Measurements from ENCODE around the gene MAP3K19.
"Not testable (repeated sequence)": the region's sequence is repeated elsewhere in the genome, so short reads cannot be mapped to it uniquely, and the experiment has no call there.

MAP3K19 gene

DNA sequence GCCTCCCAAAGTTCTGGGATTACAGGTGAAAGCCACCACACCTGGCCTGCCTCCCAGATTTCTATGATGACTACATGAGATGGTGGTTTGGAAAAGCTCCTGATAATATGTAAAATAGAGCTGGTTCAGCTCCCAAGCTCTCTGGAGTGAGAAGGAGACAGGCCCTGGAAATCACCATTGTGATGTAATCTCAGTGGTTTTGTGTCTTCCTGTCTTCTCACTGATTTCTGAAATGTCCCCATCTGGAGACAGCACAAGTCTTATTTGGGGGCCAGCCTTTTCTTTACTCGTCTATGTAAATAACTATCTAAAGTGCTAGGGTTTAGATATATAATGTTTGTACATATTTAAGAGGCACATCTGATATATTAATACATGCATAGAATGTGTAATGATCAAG lies 64.6 kb downstream of the MAP3K19 start:
- no peak for DNase-seq

DNA sequence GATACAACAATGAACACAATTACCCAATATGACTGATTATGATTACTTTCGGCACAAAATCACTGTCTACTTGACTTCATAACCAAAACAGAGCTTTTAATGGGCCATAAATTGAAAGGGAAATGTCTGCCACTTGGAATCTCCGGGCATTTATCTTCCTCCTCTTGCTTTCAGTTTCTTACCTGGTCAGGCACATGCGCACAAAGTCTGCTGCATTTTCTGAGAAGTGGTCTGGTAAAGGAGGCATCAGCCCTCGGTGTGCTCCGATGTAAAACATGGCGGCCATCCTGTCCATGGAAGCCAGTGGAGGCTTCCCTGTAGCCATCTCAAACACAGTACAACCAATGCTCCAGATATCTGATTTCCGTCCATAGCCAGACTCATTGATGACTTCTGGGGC lies 66.6 kb downstream of the MAP3K19 start:
- no peak for DNase-seq

DNA sequence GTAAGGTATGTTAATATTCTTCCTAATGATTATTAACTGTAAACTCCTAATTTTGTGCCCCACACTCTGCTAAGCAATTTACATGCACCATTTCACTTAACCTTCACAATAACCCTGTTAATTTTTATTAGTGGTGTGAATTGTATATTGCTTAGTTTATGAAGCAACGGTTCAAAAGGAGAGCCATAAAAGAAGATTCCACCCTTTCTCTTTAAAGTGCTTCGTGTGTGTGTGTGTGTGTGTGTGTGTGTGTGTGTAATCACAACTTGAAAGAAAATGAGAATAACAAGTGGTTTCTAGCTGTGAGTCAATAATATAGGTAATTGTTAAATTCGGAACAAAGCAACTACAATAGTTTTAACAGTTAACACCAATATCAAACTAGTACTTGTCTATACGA lies 68.0 kb downstream of the MAP3K19 start:
- DNase-seq, result no peak

DNA sequence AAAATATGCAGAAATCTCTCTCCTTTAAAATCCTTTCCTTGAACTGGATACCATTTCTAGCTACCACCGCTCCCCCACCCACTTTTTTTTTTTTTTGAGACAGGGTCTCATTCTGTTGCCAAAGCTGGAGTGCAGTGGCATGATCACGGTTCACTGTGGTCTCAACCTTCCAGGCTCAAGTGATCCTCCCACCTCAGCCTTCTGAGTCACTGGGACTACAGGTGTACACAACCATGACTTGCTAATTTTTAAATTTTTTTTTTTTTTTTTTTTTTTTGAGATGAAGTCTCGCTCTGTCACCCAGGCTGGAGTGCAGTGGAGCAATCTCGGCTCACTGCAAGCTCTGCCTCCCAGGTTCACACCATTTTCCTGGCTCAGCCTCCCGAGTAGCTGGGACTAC lies 70.1 kb downstream of the MAP3K19 start:
- not testable (repeated sequence) for DNase-seq

DNA sequence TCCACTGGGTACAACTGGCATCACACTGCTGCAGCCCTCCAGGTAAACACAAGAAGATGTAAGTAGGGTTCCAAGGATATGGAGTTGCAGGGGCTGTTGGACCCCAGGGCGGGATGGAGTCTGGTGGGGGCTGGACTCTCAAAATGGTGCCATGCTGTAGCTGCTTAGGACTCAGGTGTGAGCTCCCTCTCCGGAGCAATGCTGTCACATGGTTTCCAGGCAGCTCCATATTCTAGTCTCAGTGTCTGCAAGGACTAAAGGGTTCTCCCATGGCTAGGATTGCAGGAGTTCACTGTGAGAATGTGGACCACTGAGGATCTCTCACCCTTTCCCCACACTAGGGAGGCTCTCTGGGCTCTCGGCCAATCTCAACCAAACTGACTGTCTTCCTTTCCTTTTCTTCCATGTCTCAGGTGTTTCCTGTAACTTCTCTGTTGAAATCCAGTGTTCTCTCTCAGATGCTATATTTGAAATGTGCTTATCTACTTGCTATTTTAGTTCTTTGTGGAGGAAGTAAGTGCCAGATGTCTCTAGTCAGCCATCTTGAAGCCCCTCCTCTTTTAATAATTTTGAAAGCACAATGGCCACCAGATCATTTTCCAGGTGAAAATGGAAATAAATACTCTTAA lies 71.1 kb downstream of the MAP3K19 start:
- DNase-seq, result no peak

DNA sequence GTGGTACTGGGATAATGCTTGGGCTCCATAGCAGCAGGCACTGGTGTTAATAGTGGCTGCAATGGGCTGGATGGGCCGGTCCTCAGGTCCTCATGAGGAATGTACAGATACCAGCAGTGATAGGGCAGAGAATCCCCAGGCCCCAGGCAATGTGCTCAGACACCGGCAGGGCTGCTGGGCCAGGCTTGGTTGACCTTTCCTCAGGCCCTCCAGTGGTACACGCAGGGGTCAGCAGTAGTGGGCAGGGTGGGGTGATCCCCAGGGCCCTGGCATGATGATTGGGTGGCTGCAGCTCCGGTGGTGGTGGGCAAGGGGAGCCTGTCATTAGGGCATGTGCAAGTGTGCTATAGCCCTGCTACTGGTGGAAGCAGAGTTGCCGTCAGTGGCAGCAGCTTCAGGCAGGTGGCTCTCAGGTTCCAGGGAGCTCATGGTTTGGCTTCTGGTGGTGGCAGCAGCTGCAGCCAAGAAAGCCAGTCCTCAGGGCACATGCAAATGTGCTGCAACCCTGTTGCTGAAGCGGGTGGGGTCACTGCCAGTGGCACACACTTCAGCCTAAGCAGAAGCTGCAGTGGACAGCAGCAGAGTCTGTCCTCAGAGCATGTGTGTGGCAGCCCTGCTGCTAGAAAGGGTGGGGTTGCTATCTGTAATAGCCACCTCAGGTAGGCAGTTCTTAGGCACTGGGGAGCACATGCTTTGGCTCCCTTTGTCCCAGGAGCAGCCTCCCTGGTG lies 71.8 kb downstream of the MAP3K19 start:
- no peak for DNase-seq

DNA sequence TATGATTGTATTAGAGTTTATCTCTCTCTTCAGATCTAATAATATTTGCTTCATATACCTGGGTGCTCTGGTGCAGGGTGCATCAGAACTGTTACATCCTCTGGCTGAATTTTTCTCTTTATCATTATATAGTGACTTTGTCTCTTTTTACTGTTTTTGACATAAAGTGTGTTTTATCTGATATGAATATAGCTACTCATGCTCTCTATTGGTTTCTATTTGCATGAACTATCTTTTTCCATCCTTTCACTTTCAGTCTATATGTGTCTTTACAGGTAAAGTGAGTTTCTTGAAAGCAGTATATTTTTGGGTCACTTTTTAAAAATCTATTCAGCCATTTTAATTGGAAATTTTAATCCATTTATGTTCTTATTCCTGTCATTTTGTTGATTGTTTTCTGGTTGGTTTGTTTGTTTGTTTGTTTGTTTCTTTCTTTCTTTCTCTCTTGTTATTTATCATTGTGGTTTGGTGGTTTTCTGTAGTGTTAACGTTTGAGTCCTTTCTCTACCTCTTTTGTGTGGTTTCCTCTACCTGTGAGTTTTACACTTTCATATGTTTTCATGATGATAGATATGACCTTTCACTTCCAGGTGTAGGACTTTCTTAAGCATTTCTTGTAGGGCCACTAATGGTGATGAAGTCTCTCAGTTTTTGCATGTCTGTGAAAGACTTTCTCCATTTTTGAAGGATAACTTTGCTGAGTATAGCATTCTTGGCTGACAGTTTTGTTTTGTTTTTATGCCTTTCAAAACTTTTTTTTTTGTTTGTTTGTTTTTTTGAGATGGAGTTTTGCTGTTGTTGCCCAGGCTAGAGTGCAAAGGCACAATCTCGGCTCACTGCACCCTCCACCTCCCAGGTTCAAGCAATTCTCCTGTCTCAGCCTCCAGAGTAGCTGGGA lies 73.8 kb downstream of the MAP3K19 start:
- no peak for DNase-seq

DNA sequence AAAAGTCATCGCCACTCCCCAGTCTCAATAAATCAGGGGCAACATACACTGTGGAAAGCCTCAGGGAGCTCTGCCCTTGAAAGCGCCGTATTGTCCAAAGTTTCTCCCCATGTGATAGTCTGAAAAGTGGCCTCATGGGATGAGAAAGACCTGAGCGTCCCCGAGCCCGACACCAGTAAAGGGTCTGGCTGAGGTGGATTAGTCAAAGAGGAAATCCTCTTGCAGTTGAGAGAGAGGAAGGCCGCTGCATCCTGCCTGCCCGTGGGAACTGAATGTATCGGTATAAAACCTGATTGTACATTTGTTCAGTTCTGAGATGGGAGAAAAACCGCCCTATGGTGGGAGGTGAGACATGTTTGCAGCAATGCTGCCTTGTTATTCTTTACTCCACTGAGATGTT lies 80.1 kb downstream of the MAP3K19 start:
- DNase-seq, result not testable (repeated sequence)

DNA sequence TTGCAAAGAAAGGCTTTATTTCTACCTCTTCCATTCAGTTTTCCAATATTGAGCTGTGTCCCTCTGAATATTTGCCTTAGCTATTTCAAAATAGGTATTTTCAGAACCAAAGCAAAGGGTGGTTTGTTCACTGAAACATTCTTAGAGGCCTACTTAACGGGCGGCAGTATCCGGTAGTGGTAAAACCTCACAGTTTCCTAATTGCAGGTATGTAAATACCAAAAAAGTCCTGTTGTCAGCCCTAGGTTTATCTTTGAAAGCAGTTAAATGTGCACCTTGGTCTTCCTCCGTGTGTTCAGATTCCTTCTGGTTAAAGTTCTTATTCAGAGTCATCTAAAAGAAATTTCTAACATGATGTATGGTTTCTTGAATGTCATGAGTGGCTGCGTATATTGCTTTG lies 89.8 kb downstream of the MAP3K19 start:
- DNase-seq, result no peak

DNA sequence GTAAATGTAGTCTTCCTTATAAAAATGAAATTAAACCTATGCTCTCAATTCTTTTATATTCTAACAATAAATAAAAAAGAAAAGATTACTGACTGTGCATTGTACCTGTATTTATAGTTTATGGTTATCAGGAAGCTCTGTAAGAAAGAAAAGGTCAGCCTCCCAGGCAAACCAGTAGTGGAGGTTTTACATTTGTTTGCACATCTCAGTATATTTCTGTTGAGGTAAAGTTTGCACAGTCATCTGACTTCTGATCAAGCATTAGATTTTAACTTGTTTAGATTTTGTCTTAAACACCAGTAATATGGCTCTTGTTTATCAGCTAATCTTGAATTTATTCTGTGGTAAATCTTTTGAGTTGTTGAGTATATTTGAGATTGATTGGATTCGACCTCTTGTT lies 91.5 kb downstream of the MAP3K19 start:
- no peak for DNase-seq

DNA sequence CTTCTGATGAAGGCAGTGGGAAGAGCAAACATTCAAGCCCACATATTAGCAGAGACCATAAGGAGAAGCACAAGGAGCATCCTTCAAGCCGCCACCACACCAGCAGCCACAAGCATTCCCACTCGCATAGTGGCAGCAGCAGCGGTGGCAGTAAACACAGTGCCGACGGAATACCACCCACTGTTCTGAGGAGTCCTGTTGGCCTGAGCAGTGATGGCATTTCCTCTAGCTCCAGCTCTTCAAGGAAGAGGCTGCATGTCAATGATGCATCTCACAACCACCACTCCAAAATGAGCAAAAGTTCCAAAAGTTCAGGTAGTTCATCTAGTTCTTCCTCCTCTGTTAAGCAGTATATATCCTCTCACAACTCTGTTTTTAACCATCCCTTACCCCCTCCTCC lies 93.2 kb downstream of the MAP3K19 start:
- no peak for DNase-seq

DNA sequence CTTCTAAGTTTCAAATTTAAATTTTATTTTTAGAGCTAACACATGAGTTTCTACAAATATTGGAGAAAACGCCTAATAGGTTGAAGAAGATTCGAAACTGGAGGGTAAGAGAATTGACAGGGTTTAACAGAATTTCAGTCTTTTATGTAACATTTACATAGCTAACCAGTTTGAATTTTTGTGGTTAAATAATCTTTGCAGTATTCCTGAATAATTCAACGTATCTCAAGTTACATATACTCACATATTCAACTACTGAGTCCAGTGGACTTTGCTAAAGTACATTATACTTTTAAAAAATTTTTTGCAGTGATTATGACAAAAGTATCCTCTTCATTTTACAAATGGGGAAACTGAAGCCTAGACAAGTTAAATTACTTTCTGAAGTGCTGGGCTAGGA lies 94.6 kb downstream of the MAP3K19 start:
- no peak for DNase-seq

DNA sequence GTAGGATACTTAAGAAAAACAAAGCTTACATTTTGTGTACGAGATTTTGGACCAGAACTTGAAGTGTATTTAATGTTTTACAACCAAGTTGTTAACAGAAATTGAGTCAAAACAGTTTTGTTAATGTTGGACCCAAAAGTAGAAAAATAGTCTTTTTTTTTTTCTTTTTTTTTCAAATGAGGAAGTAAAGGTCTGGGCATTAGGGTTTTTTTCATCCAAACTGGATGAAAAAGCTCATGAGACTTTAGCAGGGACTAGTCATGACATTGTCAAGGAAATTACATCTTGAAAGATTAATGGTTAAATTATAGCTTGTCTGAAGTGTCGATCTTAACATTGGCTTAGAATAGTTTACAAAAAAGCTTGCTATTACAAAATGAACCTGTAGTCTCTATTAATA lies 96.4 kb downstream of the MAP3K19 start:
- DNase-seq, result no peak

DNA sequence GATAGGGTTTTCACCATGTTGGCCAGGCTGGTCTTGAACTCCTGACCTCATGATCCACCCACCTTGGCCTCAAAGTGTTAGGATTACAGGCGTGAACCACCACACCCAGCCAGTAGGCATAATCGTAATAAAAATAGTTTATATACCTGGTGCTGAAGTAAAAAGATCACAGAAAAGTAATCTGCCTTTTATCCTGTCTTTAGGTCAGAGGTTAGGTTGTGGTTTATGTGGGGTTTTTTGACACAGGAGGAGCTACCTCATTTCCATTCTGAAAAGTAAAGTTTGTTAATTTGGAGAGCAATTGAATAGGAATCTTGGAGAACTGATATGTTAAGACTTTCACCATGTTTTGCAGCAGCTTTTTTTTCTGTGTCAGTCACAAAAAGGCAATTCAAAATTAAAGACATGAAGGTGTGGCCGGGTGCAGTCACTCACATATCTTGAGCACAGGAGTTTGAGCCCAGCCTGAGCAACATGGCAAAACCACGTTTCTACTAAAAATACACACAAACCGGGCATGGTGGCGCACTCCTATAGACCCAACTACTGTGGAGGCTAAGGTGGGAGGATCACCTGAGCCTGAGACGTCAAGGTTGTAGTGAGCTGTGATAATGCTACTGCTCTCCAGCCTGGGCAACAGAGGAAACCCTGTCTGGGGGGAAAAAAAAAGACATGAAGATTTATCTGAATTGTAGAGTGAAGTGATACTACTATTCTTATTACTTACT lies 97.1 kb downstream of the MAP3K19 start:
- no peak for DNase-seq

DNA sequence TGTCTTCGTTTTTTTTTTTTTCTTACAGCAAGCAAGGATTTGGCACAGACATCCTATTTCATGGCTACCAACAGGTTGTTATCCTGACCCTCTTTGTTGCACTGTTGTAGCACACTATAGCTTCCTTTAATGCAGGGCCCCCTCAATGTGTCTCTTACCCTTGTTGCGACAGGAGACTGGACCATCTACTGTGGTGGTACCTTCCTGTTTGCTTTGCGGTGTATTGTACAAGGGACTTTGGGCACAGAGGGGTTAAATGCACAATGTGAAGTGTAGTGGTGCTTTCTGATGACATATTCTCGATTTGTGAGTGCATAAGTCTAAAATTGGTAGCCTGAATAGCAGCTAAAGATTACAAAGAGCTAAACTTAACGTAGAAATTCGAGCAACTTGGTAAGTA lies 101.2 kb downstream of the MAP3K19 start:
- DNase-seq, result no peak

DNA sequence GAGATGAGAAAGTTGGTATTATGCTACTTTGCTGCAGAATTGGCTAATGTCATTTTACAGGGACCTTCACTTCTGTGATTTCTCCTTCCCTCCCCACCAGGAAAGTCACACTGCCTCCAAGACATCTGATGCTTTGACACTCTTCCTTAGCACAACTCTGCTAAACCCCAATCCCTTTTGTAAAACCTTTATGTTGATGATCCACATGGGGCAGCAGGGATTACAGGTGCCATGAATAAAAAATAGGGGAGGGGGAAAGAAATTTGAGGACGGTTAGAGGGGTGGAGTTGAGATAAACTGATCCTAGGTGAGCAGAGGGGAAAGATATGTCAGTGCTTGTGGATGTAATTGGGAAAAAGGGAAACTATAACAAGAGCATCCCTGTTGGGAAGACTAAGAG lies 102.3 kb downstream of the MAP3K19 start:
- no peak for DNase-seq

DNA sequence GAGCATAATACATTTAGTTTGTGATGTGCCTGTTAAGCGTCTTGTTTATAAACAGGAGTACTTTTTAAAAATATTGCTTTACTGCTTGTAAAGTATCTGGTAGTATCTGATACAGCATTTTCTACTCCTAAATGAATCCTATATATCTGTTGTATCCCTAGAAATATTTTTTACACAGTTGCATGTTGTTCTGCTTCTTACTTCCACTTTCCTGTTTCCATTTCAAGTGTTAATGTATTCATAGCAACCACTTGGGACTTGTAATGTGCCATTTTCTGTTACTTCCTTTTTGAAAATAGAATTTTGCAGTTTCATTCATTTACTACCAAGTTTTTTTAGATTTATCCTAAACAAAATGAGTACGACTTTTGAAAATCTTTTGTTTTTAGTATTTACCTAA lies 103.7 kb downstream of the MAP3K19 start:
- no peak for DNase-seq

DNA sequence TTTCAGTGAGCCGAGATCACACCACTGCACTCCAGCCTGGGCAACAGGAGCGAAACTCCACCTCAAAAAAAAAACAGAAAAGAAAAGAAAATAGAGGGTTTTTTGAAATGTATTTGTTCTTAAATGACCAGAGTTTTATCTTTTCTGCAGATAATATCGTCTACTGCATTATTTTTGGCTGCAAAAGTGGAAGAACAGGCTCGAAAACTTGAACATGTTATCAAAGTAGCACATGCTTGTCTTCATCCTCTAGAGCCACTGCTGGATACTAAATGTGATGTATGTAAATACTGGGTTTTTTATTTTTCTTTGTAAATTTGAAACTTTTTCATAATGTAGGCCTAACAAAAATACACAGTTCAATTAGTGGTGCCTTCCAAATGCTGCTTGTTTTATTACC lies 110.6 kb downstream of the MAP3K19 start:
- DNase-seq, result no peak

DNA sequence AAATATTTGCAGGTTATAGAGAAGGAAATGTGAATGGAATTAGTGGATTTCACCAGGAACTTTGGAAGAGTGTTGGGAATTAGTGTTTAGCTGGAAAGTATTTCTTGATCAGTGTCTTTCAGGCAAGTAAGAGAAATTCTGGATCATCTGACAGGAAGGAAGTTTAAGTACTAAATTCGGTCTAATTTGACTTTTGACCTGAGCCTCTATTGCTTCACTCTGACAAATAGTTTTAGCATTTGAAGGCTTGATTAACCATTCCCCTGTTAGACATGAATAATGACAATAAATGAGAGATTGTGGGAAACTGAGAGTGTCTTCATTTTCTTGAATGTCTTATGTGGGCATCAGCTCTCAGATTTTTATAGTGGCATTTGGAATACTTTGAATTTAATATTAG lies 112.6 kb downstream of the MAP3K19 start:
- DNase-seq, result no peak

DNA sequence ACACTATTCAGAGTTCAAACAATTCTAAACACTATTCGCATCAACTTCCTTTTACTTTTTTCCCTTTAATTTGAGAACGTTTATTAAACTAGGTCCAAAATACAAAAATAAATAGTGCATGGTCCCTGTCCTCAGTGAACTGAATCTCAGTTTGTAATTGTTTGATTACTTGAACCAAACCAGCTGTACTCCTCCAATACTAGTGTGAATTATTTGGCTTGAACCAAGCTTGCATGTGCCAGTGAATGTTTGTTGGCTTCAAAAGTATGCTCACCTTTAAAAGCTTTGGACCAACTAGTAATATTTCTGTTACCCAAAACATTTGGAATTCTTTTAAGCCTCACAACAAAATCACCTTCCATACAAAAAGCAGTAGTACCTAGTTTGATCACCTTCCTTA lies 113.1 kb downstream of the MAP3K19 start:
- no peak for DNase-seq

DNA sequence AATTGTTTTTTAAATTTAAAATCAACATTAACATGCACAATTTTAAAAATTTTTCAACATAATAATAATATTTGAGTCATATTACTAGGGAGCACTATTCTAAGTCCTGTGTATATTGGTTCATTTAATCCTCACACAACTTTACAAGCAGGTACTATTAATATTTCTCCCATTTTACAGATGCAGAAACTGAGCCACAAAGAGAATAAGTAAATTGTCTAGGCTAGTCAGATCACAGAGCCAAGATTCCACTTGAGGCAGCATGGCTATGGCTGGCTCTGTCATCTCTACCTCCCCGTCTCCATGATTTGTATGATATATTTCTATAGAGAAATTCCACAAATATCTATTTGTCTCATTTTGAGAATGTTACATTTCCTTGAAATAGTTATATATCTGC lies 113.5 kb downstream of the MAP3K19 start:
- no peak for DNase-seq

DNA sequence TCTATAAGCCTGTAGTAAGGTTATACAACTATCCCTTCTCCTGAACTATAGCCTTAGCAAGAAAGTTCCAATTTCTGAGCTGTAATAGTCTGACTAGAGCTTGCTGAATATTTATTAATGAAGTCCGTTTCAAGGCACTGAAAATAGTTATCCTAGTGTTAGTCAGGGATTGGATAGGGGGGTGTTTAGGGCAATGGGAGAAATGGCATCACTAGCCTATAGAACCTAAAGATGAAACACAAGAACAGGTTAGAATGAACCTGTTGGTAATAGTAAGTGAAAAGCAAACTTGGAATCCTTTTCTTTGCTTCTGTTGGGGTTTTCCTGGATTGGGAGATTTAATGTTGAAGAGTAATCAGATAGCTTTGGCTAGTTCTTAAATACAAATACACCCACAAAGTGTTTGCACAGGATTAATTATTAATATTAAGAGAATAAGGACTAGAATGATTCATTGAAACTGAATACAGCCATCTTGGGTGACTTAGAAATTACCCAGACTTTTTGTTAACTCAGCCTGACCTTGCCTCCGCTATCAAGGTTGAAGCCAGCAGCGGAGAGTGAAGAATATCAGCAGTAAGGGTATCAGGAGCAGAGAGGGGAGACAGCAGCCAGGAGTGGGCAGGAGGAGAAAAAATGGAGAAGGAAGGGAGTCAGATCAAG lies 114.3 kb downstream of the MAP3K19 start:
- no peak for DNase-seq

DNA sequence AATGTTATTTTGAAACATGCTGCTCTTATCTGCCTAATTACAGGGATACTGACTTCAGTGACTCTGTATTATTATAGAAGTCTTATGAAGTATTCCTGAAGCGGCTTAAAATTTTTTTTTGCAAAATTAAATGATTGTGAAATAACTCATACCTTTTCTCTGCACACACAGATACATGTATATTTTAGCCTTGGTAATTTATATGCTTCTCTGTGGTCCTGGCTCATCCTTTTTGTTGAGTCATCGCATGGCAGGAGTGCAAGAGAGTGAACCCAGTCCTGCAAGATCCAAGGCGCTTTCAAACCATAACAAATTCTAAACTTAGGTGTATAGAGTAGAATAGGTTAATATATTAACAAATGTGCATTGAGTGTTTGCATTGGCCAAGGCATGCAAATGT lies 120.1 kb downstream of the MAP3K19 start:
- DNase-seq, result no peak

Measured in stimulated activated naive CD4-positive, alpha-beta T cell treated with Interleukin-2 at 50 U/mL for 16 hours (primary cell).